GM21737 (cell line): ENCODE data around the gene PPP1R3D.
"Not testable (repeated sequence)": the region's sequence is repeated elsewhere in the genome, so short reads cannot be mapped to it uniquely, and the experiment has no call there.

Experiments
- ATAC-seq: cut with Tn5 transposase; IDR thresholded peaks from one replicate; pipeline ENCODE4 v1.9.1; 2021; ENCODE audit warnings: mild to moderate bottlenecking, moderate library complexity; ENCODE audit not compliant: unreplicated experiment

Gene PPP1R3D

GRCh38 chr20:59925899-59926298 lies 14.2 kb downstream of the PPP1R3D start:
- ATAC-seq, result no peak

GRCh38 chr20:59925359-59925758 lies 14.7 kb downstream of the PPP1R3D start:
- ATAC-seq, result no peak

- ATAC-seq, result no peak
Observed at GRCh38 chr20:59923514-59923913, 16.6 kb downstream of the PPP1R3D start.

- no peak for ATAC-seq
Observed at GRCh38 chr20:59920944-59921343, 19.2 kb downstream of the PPP1R3D start.

- ATAC-seq, result no peak
Observed at GRCh38 chr20:59912609-59913008, 27.5 kb downstream of the PPP1R3D start.

- ATAC-seq, result no peak
Observed at GRCh38 chr20:59911041-59911440, 29.1 kb downstream of the PPP1R3D start.

- ATAC-seq, result no peak
Observed at GRCh38 chr20:59908855-59909254, 31.2 kb downstream of the PPP1R3D start.

GRCh38 chr20:59903621-59904020 lies 36.5 kb downstream of the PPP1R3D start:
- ATAC-seq, result no peak

GRCh38 chr20:59902470-59902869 lies 37.6 kb downstream of the PPP1R3D start:
- no peak for ATAC-seq

- ATAC-seq, result no peak
Observed at GRCh38 chr20:59895908-59896307, 44.2 kb downstream of the PPP1R3D start.

- ATAC-seq, result no peak
Observed at GRCh38 chr20:59891581-59891980, 48.5 kb downstream of the PPP1R3D start.

GRCh38 chr20:59890035-59890434 lies 50.1 kb downstream of the PPP1R3D start:
- ATAC-seq, result not testable (repeated sequence)

GRCh38 chr20:59888050-59888449 lies 52.1 kb downstream of the PPP1R3D start:
- no peak for ATAC-seq
